ENCODE data around the gene OLIG1. TPM values are rescaled to one million over a fixed set of nuclear protein-coding genes. Genes with fewer than 3 reads are reported as not detected.

OLIG1 gene
- total RNA-seq, 3 donors from 2014 or later, result not detected

DNA sequence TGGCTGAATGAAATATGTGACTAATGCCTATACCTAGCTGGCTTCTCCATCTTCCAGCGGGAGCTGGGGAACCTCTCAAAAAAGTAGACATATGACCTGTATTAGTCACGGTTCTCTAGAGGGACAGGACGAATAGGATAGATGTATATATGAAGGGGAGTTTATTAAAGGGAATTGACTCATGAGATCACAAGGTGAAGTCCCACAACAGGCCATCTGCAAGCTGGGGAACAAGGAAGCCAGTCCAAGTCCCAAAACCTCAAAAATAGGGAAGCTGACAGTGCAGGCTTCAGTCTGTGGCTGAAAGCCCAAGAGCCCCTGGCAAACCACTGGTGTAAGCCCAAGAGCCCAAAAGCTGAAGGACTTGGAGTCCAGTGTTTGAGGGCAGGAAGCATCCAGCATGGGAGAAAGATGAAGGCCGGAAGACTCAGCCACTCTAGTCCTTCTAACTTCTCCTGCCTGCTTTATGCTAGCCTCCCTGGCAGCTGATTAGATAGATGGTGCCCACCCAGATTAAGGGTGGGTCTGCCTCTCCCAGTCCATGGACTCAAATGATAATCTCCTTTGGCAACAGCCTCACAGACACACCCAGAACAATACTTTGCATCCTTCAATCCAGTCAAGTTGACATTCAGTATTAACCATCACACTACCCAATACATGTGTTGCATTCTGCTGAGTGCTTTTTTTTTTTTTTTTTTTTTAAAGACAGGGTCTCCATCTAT, 19.6 kb downstream of the OLIG1 start:
- TF ChIP-seq POLR2AphosphoS5 (IDR thresholded peaks at IDR 0.05) (no peak), POLR2A (IDR thresholded peaks at IDR 0.05) (no peak)
- TF ChIP-seq, protein P1, sequence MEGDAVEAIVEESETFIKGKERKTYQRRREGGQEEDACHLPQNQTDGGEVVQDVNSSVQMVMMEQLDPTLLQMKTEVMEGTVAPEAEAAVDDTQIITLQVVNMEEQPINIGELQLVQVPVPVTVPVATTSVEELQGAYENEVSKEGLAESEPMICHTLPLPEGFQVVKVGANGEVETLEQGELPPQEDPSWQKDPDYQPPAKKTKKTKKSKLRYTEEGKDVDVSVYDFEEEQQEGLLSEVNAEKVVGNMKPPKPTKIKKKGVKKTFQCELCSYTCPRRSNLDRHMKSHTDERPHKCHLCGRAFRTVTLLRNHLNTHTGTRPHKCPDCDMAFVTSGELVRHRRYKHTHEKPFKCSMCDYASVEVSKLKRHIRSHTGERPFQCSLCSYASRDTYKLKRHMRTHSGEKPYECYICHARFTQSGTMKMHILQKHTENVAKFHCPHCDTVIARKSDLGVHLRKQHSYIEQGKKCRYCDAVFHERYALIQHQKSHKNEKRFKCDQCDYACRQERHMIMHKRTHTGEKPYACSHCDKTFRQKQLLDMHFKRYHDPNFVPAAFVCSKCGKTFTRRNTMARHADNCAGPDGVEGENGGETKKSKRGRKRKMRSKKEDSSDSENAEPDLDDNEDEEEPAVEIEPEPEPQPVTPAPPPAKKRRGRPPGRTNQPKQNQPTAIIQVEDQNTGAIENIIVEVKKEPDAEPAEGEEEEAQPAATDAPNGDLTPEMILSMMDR (IDR thresholded peaks at IDR 0.05), result no peak
- Histone ChIP-seq H3K36me3 (no peaks in the 10 kb centered on the region), H3K4me3 (no peak overlapping the region), H3K9me3 (no peaks in the 10 kb centered on the region), H3K27ac (no peak overlapping the region), H3K27me3 (no peaks in the 10 kb centered on the region), H3K4me1 (no peaks in the 10 kb centered on the region)
- no peak for DNase-seq (ENCODE audit: low spot score in 2 of 2)
- intact Hi-C loops (cut with DNase I; ENCODE audit: low total_unique reads), result no loop called here

DNA sequence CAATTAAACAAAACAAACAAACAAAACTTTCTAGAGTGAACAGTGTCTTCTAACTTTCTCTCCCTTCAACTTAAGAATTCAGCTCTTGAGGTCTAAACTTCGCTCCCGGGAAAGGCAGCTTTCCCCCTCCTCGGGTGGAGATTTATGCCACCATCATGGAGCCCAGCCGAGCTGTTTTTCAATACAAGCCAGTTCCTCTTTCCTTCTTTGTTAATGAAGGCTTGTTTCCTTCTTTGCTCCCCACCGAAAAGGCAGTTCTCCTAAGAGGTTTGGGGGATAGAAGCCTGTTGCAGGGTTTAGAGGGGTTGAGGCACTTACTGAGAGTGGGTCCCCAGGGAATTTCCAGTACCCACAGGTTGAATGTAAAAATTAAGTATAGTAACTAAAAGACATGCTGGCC, 26.5 kb downstream of the OLIG1 start:
- DNase-seq (ENCODE audit: low spot score in 2 of 2), result no peak
- intact Hi-C loops (cut with DNase I; ENCODE audit: low total_unique reads), result no loop called here
- no peak overlapping the region for H3K4me3 ChIP-seq

DNA sequence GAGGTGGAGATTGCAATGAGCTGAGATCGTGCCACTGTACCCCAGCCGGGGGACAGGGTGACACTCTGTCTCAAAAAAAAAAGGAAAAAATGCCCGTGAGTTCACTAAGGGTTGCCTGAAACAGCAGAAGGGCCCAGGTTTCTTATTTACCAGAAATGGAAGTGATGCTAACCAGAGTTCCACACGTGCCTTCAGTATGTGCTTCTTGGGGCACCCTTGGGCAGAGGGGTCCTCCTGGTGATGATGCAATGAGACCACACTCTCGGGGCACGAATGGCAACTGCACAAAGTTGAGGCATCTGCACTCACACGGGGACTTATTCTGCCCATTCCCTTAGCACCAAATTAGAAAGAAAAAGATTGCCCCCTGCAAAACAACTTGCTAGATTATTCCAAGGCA, 29.2 kb downstream of the OLIG1 start:
- H3K27me3 ChIP-seq, result peaks cover 0 to 16% of the 10 kb centered on the region in 2 donors
- TF ChIP-seq, protein P1 (IDR thresholded peaks at IDR 0.05), result no peak
- no peak for TF ChIP-seq POLR2AphosphoS5 (IDR thresholded peaks at IDR 0.05)
- no peak overlapping the region for H3K27ac ChIP-seq
- intact Hi-C loops (cut with DNase I; ENCODE audit: low total_unique reads), result no loop called here
- H3K4me3 ChIP-seq, result no peak overlapping the region
- H3K36me3 ChIP-seq, result no peaks in the 10 kb centered on the region
- H3K4me1 ChIP-seq, result no peaks in the 10 kb centered on the region
- H3K9me3 ChIP-seq, result no peaks in the 10 kb centered on the region
- no peak for DNase-seq (ENCODE audit: low spot score in 2 of 2)

More for the DNA sequence above, 26.5 kb downstream of the OLIG1 start:
- TF ChIP-seq, protein P1 (IDR thresholded peaks at IDR 0.05), result no peak
- TF ChIP-seq POLR2AphosphoS5 (IDR thresholded peaks at IDR 0.05) (no peak), POLR2A (IDR thresholded peaks at IDR 0.05) (no peak)
- Histone ChIP-seq H3K36me3 (no peaks in the 10 kb centered on the region), H3K27me3 (peaks cover 0 to 12% of the 10 kb centered on the region in 2 donors), H3K4me1 (no peaks in the 10 kb centered on the region), H3K27ac (no peak overlapping the region), H3K9me3 (no peaks in the 10 kb centered on the region)

DNA sequence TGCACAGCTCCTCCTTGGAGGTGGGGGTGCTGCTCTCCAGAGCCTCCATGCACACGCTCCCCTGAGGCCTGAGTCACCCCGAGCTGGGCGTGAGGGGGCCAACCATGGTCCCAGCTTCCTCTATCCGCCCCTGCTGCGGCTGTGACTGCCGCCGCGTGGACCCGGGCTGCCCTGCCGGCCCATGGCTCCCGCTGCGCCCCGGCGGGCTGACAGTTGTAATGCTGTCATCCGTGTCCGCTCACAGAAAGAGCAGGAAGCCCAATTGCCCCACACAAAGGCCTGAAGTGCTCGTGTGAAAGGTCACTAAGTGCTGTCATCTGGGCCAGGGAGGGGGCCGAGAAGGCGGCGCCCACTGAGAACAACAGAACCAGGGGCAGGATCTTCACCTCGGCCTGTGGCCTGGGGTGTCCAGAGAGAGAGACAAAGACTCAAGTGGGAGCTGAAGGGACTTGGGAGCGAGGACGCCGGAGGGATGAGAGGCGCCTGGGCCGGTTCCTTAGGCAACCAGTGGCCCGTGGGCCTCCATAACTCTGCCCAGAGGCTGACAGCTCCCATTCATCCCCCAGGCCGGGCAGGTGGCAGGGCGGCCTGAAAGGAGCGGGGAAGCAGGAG, 31.5 kb downstream of the OLIG1 start:
- H3K27me3 ChIP-seq, result peaks cover 0 to 29% of the 10 kb centered on the region in 2 donors
- intact Hi-C loops (cut with DNase I; ENCODE audit: low total_unique reads), result no loop called here

DNA sequence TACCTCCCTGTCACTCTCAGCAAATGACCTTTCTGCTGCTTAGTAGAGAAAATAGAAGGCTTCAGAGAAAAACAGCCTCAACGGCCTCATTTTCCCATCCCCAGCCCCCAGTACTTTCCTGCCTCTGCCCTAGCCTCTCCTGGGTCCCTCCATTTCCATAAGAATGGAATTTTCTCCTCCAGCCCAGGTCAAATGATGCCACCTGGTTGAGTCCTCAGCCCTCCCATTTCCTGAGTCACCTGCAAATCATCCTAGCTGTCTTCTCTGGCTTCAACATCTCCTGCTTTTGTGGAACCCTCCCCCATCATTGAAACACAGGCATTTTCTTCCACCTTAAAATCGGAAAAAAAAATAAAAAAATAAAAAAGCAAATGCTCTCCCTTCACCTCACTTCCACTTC, 35.1 kb downstream of the OLIG1 start:
- TF ChIP-seq POLR2AphosphoS5 (IDR thresholded peaks at IDR 0.05) (no peak), POLR2A (IDR thresholded peaks at IDR 0.05) (no peak)
- TF ChIP-seq, protein P1 (IDR thresholded peaks at IDR 0.05), result no peak
- no peaks in the 10 kb centered on the region for H3K4me1 ChIP-seq
- DNase-seq (ENCODE audit: low spot score in 2 of 2), result no peak
- no peak overlapping the region for H3K4me3 ChIP-seq
- no peak overlapping the region for H3K27ac ChIP-seq
- no peaks in the 10 kb centered on the region for H3K36me3 ChIP-seq
- no peaks in the 10 kb centered on the region for H3K9me3 ChIP-seq
- intact Hi-C loops (cut with DNase I; ENCODE audit: low total_unique reads), result no loop called here
- peaks cover 0 to 51% of the 10 kb centered on the region in 2 donors for H3K27me3 ChIP-seq

More for the DNA sequence above, 31.5 kb downstream of the OLIG1 start:
- Histone ChIP-seq H3K4me1 (no peaks in the 10 kb centered on the region), H3K27ac (no peak overlapping the region), H3K4me3 (no peak overlapping the region), H3K9me3 (no peaks in the 10 kb centered on the region), H3K36me3 (no peaks in the 10 kb centered on the region)
- DNase-seq (ENCODE audit: low spot score in 2 of 2), result no peak
- TF ChIP-seq, protein P1 (IDR thresholded peaks at IDR 0.05), result no peak
- TF ChIP-seq POLR2A (IDR thresholded peaks at IDR 0.05) (no peak), POLR2AphosphoS5 (IDR thresholded peaks at IDR 0.05) (no peak)
